ENCODE results near the gene CEP89.

- TF ChIP-seq POLR2A (IDR thresholded peaks at IDR 0.05): no peak
- TF ChIP-seq, protein P1, sequence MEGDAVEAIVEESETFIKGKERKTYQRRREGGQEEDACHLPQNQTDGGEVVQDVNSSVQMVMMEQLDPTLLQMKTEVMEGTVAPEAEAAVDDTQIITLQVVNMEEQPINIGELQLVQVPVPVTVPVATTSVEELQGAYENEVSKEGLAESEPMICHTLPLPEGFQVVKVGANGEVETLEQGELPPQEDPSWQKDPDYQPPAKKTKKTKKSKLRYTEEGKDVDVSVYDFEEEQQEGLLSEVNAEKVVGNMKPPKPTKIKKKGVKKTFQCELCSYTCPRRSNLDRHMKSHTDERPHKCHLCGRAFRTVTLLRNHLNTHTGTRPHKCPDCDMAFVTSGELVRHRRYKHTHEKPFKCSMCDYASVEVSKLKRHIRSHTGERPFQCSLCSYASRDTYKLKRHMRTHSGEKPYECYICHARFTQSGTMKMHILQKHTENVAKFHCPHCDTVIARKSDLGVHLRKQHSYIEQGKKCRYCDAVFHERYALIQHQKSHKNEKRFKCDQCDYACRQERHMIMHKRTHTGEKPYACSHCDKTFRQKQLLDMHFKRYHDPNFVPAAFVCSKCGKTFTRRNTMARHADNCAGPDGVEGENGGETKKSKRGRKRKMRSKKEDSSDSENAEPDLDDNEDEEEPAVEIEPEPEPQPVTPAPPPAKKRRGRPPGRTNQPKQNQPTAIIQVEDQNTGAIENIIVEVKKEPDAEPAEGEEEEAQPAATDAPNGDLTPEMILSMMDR (IDR thresholded peaks at IDR 0.05): no peak
Observed at GRCh38 chr19:32870981-32871451, 100.7 kb downstream of the CEP89 start.
